Measurements from ENCODE around the gene ETV1.

The ETV1 gene

DNA sequence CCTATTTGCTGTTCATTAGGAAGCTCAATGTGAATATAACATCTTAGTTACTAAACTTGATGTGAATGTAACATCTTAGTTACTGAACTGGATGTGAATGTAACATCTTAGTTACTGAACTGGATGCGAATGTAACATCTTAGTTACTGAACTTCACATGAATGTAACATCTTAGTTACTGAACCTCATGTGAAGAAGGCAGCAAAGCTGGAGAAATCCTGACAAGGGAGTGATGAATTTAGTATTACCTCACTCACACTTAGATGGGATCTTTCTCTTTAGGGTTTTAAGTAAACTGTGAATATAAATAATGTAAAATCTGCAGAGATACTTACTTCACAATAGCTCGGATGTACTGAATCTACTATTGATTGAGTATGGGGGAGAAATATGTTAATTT is 73.6 kb downstream of the ETV1 start:
- H3K9me3 ChIP-seq (ENCODE audit: control insufficient read depth, low read length), result no peaks in the 10 kb centered on the region
- no peak overlapping the region for H3K9ac ChIP-seq (ENCODE audit: low read length)
- no peaks in the 10 kb centered on the region for H3K36me3 ChIP-seq (ENCODE audit: control insufficient read depth, insufficient read depth, low read length)
- no peak overlapping the region for H3K4me3 ChIP-seq (ENCODE audit: low read length)
- H3K4me1 ChIP-seq (ENCODE audit: control insufficient read depth, insufficient read depth, low read length), result peaks cover 6% of the 10 kb centered on the region
- H3K27me3 ChIP-seq (ENCODE audit: control insufficient read depth, insufficient read depth, low read length), result no peaks in the 10 kb centered on the region

DNA sequence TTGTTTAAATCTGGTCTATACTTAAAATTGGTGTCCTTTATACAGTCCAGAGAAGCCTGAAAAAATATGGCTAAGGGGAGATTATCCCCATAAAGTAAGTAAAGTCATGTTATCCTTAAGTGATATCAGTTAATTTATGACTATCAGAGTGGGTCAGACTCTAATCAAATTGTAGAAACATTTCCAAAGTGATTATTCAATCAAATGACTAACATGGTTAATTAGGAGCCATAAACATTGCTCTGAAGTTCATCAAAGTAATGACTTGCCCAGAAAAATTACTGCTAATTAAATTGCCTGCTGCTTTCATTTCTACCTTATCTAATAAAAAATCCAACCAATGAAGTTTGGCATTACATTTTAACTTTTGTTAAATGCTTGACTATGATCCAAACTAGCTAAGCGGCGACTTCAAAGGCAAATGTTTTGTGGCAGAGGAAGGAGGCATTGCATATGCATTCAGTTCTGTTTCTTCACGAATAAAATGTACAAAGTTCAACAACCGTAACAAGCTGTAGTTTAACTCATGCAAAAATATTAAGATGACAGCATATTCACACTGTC is 76.7 kb downstream of the ETV1 start:
- H3K36me3 ChIP-seq (ENCODE audit: control insufficient read depth, insufficient read depth, low read length), result no peaks in the 10 kb centered on the region
- no peaks in the 10 kb centered on the region for H3K9me3 ChIP-seq (ENCODE audit: control insufficient read depth, low read length)
- no peak overlapping the region for H3K4me3 ChIP-seq (ENCODE audit: low read length)
- no peak overlapping the region for H3K9ac ChIP-seq (ENCODE audit: low read length)
- H3K4me1 ChIP-seq (ENCODE audit: control insufficient read depth, insufficient read depth, low read length), result no peaks in the 10 kb centered on the region
- no peaks in the 10 kb centered on the region for H3K27me3 ChIP-seq (ENCODE audit: control insufficient read depth, insufficient read depth, low read length)

DNA sequence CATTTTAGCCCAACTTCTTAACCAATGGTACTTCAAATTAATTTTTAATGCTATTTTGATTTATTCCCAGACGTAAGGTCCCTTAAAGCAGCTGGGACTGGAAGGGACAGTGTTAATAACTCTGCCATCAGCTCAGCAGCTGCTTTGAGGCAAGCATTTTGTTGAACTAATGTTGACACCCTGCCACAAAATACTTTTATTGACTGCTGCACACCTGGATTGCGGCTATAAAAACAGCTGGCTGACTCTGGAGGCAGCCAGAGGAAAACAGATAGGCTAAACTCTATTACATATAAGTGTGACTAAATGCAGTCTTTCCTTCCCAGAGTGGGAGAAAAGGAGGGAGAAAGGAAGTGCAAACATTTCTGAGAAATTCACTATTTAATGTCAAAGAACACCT is 77.6 kb downstream of the ETV1 start:
- H3K4me1 ChIP-seq (ENCODE audit: control insufficient read depth, insufficient read depth, low read length), result no peaks in the 10 kb centered on the region
- H3K36me3 ChIP-seq (ENCODE audit: control insufficient read depth, insufficient read depth, low read length), result no peaks in the 10 kb centered on the region

DNA sequence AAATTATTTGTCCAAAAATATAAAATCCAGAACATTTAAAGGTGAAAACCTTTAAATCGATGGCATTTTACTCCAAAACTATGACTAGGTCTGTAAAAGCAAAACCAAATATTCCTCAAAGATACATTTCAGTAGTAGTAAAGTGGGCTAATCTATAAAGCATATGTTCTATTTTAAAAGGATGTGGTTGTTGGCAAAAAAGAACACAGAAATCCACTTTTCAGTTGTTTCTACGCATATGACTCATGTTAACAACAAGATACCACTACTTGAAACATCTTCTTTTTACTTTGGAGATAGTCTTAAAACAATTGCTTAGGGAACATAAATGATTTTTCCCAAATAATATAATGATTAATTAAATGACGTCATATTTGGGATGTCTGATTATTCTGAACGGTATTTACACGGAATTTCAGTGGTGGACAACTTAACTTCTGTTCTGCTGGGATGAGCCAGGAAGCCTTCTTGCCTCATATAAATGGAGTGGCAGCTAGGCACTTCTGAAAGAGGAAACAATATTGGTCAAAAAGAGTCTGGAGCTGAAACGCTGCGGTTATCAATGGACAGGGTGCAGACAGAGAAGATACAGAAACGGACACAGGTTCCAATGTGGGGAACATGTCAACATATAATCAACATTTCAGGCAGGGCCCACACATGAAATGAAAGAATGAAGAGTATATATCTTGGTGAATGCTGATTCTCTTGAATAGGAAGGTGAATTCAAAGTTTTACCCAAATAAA is 78.5 kb downstream of the ETV1 start:
- Histone ChIP-seq H3K36me3 (ENCODE audit: control insufficient read depth, insufficient read depth, low read length) (no peaks in the 10 kb centered on the region), H3K9me3 (ENCODE audit: control insufficient read depth, low read length) (no peaks in the 10 kb centered on the region), H3K9ac (ENCODE audit: low read length) (no peak overlapping the region), H3K27me3 (ENCODE audit: control insufficient read depth, insufficient read depth, low read length) (no peaks in the 10 kb centered on the region), H3K4me1 (ENCODE audit: control insufficient read depth, insufficient read depth, low read length) (no peaks in the 10 kb centered on the region), H3K4me3 (ENCODE audit: low read length) (no peak overlapping the region)

More for the DNA sequence above, 77.6 kb downstream of the ETV1 start:
- Histone ChIP-seq H3K9ac (ENCODE audit: low read length) (no peak overlapping the region), H3K27me3 (ENCODE audit: control insufficient read depth, insufficient read depth, low read length) (no peaks in the 10 kb centered on the region), H3K4me3 (ENCODE audit: low read length) (no peak overlapping the region), H3K9me3 (ENCODE audit: control insufficient read depth, low read length) (no peaks in the 10 kb centered on the region)

DNA sequence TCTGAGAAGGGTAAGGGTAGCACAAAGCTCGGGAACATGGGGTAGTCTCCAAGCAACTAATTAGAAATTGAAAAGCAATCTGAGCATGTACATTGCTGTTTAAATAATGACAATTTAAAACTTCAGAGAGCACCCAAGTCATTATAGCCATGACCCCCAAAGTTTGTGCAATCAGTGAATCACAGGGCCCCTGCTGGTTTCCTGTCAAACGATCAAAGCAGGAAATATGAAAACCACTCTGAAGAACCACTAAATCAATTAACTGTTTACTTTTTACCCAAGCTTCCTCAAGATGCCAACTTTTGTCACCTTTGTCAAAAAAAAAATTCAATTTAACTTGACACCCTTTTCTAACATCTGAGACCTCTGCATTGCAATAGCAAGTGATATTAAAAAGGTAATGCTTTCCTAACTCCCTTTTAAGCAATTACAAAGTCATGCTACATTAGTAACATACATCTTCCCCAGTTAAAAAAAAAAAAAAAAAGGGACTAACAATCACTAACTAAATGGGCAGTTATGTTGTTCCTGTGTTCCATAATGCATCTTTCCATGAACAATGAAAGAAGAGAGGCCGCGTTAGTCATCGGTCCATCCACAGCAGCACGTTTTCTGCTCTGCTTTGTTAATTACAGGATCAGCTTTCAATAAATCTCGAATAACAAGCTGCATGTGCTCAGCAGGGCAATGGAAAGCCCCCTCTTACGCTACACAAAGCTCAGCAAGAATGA is 80.6 kb downstream of the ETV1 start:
- Histone ChIP-seq H3K27me3 (ENCODE audit: control insufficient read depth, insufficient read depth, low read length) (no peaks in the 10 kb centered on the region), H3K4me1 (ENCODE audit: control insufficient read depth, insufficient read depth, low read length) (no peaks in the 10 kb centered on the region), H3K9me3 (ENCODE audit: control insufficient read depth, low read length) (no peaks in the 10 kb centered on the region), H3K36me3 (ENCODE audit: control insufficient read depth, insufficient read depth, low read length) (no peaks in the 10 kb centered on the region), H3K4me3 (ENCODE audit: low read length) (no peak overlapping the region), H3K9ac (ENCODE audit: low read length) (no peak overlapping the region)

DNA sequence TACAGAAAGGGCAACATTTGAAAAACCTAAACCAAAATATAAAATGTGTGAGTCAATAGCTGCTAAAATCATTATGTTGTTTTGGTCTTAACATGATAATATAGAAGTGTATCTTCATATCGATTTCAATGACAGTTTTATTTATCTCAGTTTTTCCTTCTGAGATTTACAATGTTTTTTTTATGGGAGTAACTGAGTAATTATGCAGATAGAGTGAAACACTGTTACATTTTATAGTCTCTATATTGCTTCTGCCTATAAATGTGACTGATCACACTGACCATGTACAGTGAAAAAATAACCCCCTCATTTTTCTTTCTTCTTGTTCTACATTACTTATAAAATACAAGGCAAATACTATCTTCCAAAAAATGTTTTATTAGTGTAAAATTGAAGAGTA is 81.6 kb downstream of the ETV1 start:
- H3K4me1 ChIP-seq (ENCODE audit: control insufficient read depth, insufficient read depth, low read length), result no peaks in the 10 kb centered on the region
- H3K4me3 ChIP-seq (ENCODE audit: low read length), result no peak overlapping the region
- no peaks in the 10 kb centered on the region for H3K36me3 ChIP-seq (ENCODE audit: control insufficient read depth, insufficient read depth, low read length)
- H3K9me3 ChIP-seq (ENCODE audit: control insufficient read depth, low read length), result no peaks in the 10 kb centered on the region
- no peaks in the 10 kb centered on the region for H3K27me3 ChIP-seq (ENCODE audit: control insufficient read depth, insufficient read depth, low read length)
- no peak overlapping the region for H3K9ac ChIP-seq (ENCODE audit: low read length)

DNA sequence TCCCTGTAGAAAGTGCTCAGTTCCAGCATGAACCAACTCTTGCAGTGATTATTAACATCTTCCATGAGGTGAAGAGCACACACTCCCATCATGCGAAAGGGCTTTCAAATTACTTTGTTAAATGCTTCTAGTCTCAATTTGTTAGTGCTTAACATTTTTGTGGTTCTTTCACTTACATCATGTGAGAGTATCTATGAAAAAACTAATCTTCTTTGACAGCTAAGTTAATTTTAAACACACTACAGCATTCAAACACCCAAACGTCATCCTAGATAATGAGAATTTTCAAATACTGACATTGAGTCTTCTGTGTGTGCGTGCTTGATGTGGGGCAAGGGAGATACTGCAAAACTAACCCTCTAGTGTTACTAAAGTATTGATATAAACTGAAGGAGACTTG is 84.8 kb downstream of the ETV1 start:
- H3K9me3 ChIP-seq (ENCODE audit: control insufficient read depth, low read length), result no peaks in the 10 kb centered on the region
- no peaks in the 10 kb centered on the region for H3K4me1 ChIP-seq (ENCODE audit: control insufficient read depth, insufficient read depth, low read length)
- H3K36me3 ChIP-seq (ENCODE audit: control insufficient read depth, insufficient read depth, low read length), result no peaks in the 10 kb centered on the region
- H3K27me3 ChIP-seq (ENCODE audit: control insufficient read depth, insufficient read depth, low read length), result no peaks in the 10 kb centered on the region
- no peak overlapping the region for H3K9ac ChIP-seq (ENCODE audit: low read length)
- no peak overlapping the region for H3K4me3 ChIP-seq (ENCODE audit: low read length)

DNA sequence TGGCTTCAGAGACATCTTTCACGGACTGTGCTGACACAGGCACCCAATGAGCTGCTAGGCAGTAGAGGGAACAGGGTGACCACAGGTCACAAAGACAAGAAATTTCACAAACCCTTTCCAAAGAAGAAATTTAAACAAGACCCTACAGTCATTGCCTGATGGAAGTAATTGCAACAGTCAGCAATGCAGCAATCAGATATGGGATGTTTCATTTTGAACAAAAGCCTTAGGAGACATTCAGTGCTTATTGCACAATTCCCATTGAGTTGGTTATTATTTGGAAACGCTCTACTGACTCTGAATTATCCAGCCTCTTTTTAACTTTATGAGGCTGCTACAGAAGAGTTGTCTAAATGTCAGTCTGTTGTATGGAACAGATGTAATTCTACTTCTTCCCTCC is 85.5 kb downstream of the ETV1 start:
- Histone ChIP-seq H3K4me1 (ENCODE audit: control insufficient read depth, insufficient read depth, low read length) (no peaks in the 10 kb centered on the region), H3K36me3 (ENCODE audit: control insufficient read depth, insufficient read depth, low read length) (no peaks in the 10 kb centered on the region), H3K4me3 (ENCODE audit: low read length) (no peak overlapping the region), H3K27me3 (ENCODE audit: control insufficient read depth, insufficient read depth, low read length) (no peaks in the 10 kb centered on the region), H3K9ac (ENCODE audit: low read length) (no peak overlapping the region), H3K9me3 (ENCODE audit: control insufficient read depth, low read length) (no peaks in the 10 kb centered on the region)

DNA sequence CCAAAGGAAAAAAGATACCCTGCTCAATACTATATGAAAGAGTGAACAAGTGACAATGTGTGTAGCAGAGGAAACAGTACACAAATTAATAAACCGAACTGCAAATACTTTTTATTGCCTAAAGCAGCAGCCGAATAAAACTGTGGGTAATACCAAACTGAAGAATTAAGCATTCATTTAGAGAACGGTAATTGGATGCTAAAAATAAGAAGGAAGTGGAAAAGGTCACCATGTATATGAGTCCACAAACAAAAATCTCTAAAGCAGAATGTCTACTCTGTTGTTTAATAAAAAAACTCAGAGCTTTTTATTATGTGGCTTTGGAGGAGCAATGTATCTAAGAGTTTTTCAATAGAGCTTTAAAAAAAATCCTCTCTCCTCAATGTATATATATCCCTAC is 87.9 kb downstream of the ETV1 start:
- no peaks in the 10 kb centered on the region for H3K4me1 ChIP-seq (ENCODE audit: control insufficient read depth, insufficient read depth, low read length)
- no peak overlapping the region for H3K9ac ChIP-seq (ENCODE audit: low read length)
- no peaks in the 10 kb centered on the region for H3K9me3 ChIP-seq (ENCODE audit: control insufficient read depth, low read length)
- H3K36me3 ChIP-seq (ENCODE audit: control insufficient read depth, insufficient read depth, low read length), result no peaks in the 10 kb centered on the region
- H3K27me3 ChIP-seq (ENCODE audit: control insufficient read depth, insufficient read depth, low read length), result no peaks in the 10 kb centered on the region
- no peak overlapping the region for H3K4me3 ChIP-seq (ENCODE audit: low read length)

DNA sequence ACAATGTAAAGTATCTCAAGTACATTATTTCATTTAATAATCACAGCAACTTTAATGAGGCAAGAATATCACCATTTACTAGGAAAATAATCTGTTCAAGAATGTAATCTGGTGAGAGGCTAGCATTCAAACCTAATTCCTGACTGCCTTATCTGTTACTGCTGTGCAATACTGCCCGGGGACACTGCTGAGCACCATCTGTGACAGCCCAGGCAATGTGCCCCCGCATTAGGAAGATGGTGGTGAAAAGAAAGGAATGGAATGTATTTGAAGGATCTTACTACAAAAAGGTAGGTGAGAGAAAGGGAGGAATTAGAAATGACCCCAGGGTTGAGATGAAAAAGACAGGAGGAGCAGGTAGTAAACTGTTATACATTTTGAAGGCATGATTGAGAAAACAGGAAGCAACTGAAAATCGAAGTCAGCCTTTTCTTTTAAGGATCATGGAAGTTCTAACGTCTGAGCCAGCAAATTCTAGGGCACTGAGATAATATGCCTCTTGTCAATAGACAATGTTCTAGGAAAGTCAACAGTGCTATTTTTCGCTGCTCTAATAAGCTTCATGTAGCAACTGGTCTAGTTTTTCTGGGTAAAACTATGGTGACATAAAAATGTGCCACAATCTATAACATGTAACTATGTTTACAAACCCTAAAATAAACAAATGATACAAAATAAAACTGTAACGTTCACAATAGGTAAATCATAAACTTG is 90.4 kb downstream of the ETV1 start:
- Histone ChIP-seq H3K9me3 (ENCODE audit: control insufficient read depth, low read length) (no peaks in the 10 kb centered on the region), H3K27me3 (ENCODE audit: control insufficient read depth, insufficient read depth, low read length) (no peaks in the 10 kb centered on the region), H3K9ac (ENCODE audit: low read length) (no peak overlapping the region), H3K4me3 (ENCODE audit: low read length) (no peak overlapping the region), H3K36me3 (ENCODE audit: control insufficient read depth, insufficient read depth, low read length) (no peaks in the 10 kb centered on the region), H3K4me1 (ENCODE audit: control insufficient read depth, insufficient read depth, low read length) (no peaks in the 10 kb centered on the region)

DNA sequence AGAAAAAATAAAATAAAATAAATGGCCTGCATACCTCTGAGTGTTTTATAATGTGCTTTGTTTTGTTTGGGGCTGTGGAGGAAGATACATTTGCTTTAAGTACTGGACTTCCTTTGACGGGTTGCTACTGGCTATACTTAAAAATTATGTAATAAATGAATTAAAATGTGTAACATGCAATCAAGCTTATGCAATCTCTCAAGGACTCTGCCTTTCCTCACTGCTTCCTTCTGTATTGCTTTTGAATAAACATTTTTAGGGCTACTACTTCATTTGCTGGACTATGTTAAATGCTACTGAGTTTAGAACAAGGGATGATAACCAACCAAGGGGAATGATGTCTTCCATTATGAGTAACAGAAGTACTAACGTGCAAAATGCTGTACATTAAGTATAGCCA is 91.6 kb downstream of the ETV1 start:
- Histone ChIP-seq H3K36me3 (ENCODE audit: control insufficient read depth, insufficient read depth, low read length) (no peaks in the 10 kb centered on the region), H3K9me3 (ENCODE audit: control insufficient read depth, low read length) (no peaks in the 10 kb centered on the region), H3K4me1 (ENCODE audit: control insufficient read depth, insufficient read depth, low read length) (no peaks in the 10 kb centered on the region), H3K9ac (ENCODE audit: low read length) (no peak overlapping the region), H3K4me3 (ENCODE audit: low read length) (no peak overlapping the region), H3K27me3 (ENCODE audit: control insufficient read depth, insufficient read depth, low read length) (no peaks in the 10 kb centered on the region)

DNA sequence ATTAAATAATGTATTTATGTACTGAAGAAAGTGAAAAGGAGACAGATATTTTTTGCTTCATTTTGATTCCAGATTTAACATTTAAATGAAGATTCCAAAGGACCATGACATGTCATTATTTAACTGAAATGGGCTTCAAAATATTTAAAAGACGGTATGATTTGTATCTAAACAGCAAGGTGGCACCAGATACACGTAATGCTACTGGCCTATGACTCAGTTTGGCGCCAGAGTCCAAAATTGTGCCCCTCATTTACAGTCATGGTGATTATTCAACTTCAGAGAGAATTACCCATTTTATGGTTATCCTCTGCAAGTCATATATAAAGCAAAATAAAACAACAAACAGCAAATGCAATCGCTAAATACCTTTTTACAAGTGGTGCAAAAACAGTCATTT is 94.5 kb downstream of the ETV1 start:
- Histone ChIP-seq H3K4me3 (ENCODE audit: low read length) (no peak overlapping the region), H3K9me3 (ENCODE audit: control insufficient read depth, low read length) (no peaks in the 10 kb centered on the region), H3K27me3 (ENCODE audit: control insufficient read depth, insufficient read depth, low read length) (no peaks in the 10 kb centered on the region), H3K4me1 (ENCODE audit: control insufficient read depth, insufficient read depth, low read length) (no peaks in the 10 kb centered on the region), H3K36me3 (ENCODE audit: control insufficient read depth, insufficient read depth, low read length) (no peaks in the 10 kb centered on the region), H3K9ac (ENCODE audit: low read length) (no peak overlapping the region)
